ENCODE measurements around the gene PCMTD2. TPM values are rescaled to one million over a fixed set of nuclear protein-coding genes. Genes with fewer than 3 reads are reported as not detected.
A peak's percentile ranks its signal among the peaks of the same experiment; 100 is the strongest.
"Not testable (repeated sequence)": the region's sequence is repeated elsewhere in the genome, so short reads cannot be mapped to it uniquely, and the experiment has no call there.

Gene PCMTD2
- total RNA-seq, 2 experiments from 2014 or later: 32.8 to 33.7 TPM

DNA sequence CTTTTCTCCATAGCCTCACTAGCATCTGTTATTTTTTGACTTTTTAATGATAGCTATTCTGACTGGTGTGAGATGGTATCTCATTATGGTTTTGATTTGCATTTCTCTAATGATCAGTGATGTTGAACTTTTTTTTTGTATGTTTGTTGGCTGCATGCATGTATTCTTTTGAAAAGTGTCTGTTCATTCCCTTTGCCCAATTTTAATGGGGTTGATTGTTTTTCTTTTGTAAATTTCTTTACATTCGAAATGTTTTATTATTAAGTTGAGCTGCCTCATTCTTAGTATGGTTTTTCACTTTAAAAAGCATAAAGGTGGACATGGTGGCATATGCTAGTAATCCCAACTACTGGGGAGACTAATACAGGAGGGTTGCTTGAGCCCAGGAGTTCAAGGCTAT is 58.2 kb downstream of the PCMTD2 start:
- H3K27me3 Mint-ChIP-seq: peaks cover 17% of the 10 kb centered on the region
- H3K4me3 Mint-ChIP-seq; H3K27ac Mint-ChIP-seq; H3K4me1 Mint-ChIP-seq (ENCODE audit: low read depth); POLR2A ChIA-PET; DNase-seq; H3K36me3 Mint-ChIP-seq; intact Hi-C loops (cut with micrococcal nuclease); H3K9me3 Mint-ChIP-seq; CTCF ChIA-PET: not testable (repeated sequence)

DNA sequence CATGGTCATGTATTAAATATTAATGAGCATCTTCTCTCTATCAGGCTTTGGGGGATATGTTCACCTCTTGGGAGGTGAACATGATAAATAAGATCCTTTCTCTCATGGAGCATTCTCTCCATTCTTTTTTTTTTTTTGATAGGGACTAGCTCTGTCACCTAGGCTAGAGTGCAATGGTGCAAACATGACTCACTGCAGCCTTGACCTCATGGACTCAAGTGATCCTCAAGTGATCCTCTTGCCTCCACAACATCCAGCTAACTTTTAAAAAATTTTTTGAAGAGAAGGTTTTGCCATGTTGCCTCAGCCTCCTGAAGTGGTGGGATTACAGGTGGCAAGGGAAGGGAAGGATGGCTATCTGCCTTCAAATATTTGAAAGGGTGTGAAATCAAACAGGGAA is 59.8 kb downstream of the PCMTD2 start:
- Mint-ChIP-seq H3K27me3 (peaks cover 18% of the 10 kb centered on the region), H3K4me3 (peak overlapping the region; percentile 20)
- POLR2A ChIA-PET; H3K4me1 Mint-ChIP-seq (ENCODE audit: low read depth); CTCF ChIA-PET; H3K36me3 Mint-ChIP-seq; H3K9me3 Mint-ChIP-seq; H3K27ac Mint-ChIP-seq; intact Hi-C loops (cut with micrococcal nuclease); DNase-seq: not testable (repeated sequence)

- H3K27ac Mint-ChIP-seq; H3K4me1 Mint-ChIP-seq (ENCODE audit: low read depth); CTCF ChIA-PET; H3K9me3 Mint-ChIP-seq; H3K4me3 Mint-ChIP-seq; POLR2A ChIA-PET; H3K36me3 Mint-ChIP-seq; DNase-seq; intact Hi-C loops (cut with micrococcal nuclease): not testable (repeated sequence)
- H3K27me3 Mint-ChIP-seq: peaks cover 18% of the 10 kb centered on the region
Measured at GRCh38 chr20:64315884-64316283, 60.3 kb downstream of the PCMTD2 start.

DNA sequence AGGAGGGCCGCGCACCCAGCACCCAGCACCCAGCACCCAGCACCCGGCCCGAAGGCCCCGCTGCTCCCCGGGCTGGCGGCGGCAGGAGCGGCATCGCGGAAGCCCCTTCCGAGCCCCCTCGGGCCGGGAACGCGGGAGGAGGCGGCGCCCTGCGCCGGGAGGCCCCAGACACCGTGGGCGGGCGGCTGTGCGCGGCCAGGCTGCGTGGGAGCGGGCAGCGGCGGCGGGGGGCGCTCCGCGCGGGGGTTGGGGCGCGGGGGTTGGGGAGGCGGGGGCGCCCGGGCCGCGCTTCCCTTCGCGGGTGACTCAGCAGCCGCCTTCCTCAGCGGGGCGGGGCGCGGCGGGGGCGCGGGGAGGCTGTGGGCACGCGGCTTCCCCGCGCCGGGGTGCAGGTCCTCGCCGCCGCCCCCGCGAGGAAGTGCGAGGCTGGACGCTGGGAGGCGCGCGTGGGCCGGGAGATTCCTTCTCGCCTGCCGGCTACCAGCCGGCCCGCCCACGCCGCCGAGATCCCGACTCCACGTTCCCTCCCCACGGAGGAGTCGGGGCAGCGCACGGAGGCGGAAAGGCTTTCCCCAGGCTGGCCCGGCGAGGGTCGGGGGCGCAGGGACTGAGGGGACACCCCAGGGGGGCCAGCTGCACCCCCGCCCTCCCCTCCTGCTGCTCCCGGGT is 61.0 kb downstream of the PCMTD2 start:
- CTCF ChIA-PET; H3K9me3 Mint-ChIP-seq; H3K27ac Mint-ChIP-seq; H3K4me3 Mint-ChIP-seq; intact Hi-C loops (cut with micrococcal nuclease); H3K36me3 Mint-ChIP-seq; POLR2A ChIA-PET; H3K4me1 Mint-ChIP-seq (ENCODE audit: low read depth): not testable (repeated sequence)
- H3K27me3 Mint-ChIP-seq: peaks cover 18% of the 10 kb centered on the region
- peak; percentile 42 for DNase-seq

DNA sequence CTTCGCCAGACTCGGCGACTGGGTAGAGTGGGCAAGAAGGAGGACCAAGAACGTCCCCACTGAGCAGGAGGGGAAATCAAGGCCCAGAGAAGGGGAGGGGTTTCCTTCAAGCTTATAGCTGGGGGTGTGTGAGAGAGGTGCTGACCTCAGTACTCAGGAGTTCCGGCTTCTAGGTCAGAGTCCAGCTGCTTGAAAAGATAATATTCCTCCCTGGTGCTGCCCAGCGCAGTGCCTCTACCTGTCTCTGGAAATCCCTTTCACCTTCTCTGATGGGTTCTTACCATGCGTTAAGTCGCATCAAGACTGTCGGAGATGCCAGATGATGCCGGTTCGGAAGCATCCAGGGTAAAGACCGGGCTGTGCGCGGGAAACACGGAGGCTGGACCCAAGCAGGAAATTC is 61.8 kb downstream of the PCMTD2 start:
- H3K27me3 Mint-ChIP-seq: peaks cover 19% of the 10 kb centered on the region
- POLR2A ChIA-PET: not testable (repeated sequence)

GRCh38 chr20:64318056-64318455 is 62.5 kb downstream of the PCMTD2 start:
- H3K36me3 Mint-ChIP-seq; H3K4me3 Mint-ChIP-seq; DNase-seq; intact Hi-C loops (cut with micrococcal nuclease); H3K27ac Mint-ChIP-seq; H3K4me1 Mint-ChIP-seq (ENCODE audit: low read depth); H3K9me3 Mint-ChIP-seq; POLR2A ChIA-PET; CTCF ChIA-PET: not testable (repeated sequence)
- H3K27me3 Mint-ChIP-seq: peaks cover 22% of the 10 kb centered on the region

More for the DNA sequence above, 61.8 kb downstream of the PCMTD2 start:
- H3K36me3 Mint-ChIP-seq; CTCF ChIA-PET; H3K9me3 Mint-ChIP-seq; H3K4me1 Mint-ChIP-seq (ENCODE audit: low read depth); DNase-seq; H3K4me3 Mint-ChIP-seq; H3K27ac Mint-ChIP-seq; intact Hi-C loops (cut with micrococcal nuclease): not testable (repeated sequence)

DNA sequence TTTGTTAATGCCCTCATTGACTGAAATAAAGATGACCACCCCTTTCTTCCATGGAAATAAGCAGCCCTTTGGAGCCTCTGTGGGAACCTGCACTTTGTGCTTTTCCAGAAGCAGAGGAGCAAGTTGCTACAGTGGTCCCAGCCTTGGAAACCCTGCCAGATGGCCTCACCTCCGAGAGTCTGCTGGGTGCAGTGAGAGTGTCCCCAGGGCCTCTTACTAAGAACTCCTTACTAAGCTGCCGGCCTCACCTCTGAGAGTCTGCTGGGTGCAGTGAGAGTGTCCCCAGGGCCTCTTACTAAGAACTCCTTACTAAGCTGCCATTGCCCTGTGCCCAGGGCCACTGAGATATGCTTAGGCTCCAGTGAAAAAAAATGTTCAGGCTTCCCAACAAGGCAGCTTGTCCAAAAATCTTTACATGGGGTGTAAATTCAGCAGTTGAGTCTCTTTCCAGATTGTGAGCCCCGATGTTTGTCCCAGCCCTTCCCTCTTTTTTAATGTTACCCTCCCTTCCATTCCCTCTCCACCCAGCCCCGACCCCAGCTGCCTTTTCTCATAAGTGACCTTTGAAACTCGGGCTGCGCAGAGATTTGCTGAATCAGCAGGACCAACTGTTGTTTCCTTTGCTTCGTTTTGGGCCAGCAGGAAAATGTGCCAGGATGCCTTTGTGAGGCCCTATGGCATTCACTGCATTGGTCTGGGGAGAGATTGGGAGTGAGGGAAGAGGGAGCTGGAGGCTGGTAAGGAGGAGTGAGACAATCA is 66.7 kb downstream of the PCMTD2 start:
- H3K9me3 Mint-ChIP-seq; H3K27ac Mint-ChIP-seq; H3K36me3 Mint-ChIP-seq; H3K4me1 Mint-ChIP-seq (ENCODE audit: low read depth); intact Hi-C loops (cut with micrococcal nuclease); H3K4me3 Mint-ChIP-seq; CTCF ChIA-PET; DNase-seq; POLR2A ChIA-PET: not testable (repeated sequence)
- H3K27me3 Mint-ChIP-seq: peaks cover 35% of the 10 kb centered on the region

Other genes with a start within 250 kb of the PCMTD2 start
- 1 to 10 TPM; 3.1 TPM for gene C20orf204, start 219.6 kb upstream of the PCMTD2 start, total RNA-seq
- gene SOX18, start 206.1 kb upstream of the PCMTD2 start, total RNA-seq: not detected
- gene TCEA2, start 192.6 kb upstream of the PCMTD2 start, total RNA-seq: 10 to 100 TPM; 27.3 to 29.9 TPM
- gene RGS19, start 176.2 kb upstream of the PCMTD2 start, total RNA-seq: 10 to 100 TPM; 43.2 to 44.4 TPM
- under 1 TPM; 0.63 to 0.71 TPM for gene OPRL1, start 175.7 kb upstream of the PCMTD2 start, total RNA-seq
- gene LKAAEAR1, start 171.3 kb upstream of the PCMTD2 start, total RNA-seq: not detected
- gene NPBWR2, start 148.2 kb upstream of the PCMTD2 start, total RNA-seq: not detected
- gene MYT1, start 91.3 kb upstream of the PCMTD2 start, total RNA-seq: not detected

Measured in activated CD4-positive, alpha-beta memory T cell treated with anti-CD3 and anti-CD28 coated beads for 36 hours (primary cell).